ENCODE measurements around the gene NXN.
"Not testable (repeated sequence)": the region's sequence is repeated elsewhere in the genome, so short reads cannot be mapped to it uniquely, and the experiment has no call there.

NXN gene

DNA sequence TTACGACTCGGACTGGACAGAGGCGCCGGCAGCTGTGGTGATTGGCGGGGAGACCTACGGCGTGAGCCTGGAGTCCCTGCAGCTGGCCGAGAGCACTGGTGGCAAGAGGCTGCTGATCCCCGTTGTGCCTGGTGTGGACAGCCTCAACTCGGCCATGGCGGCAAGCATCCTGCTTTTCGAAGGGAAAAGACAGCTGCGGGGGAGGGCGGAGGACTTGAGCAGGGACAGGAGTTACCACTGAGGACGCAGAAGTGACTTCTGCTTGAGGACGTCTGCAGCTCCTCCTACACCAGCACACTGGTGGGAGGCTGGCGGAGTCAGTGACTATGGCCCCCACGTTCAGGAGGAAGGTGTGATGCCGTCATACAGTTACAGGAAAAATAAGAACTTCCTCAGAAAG is 187.7 kb downstream of the NXN start:
- DNase-seq: no peak

DNA sequence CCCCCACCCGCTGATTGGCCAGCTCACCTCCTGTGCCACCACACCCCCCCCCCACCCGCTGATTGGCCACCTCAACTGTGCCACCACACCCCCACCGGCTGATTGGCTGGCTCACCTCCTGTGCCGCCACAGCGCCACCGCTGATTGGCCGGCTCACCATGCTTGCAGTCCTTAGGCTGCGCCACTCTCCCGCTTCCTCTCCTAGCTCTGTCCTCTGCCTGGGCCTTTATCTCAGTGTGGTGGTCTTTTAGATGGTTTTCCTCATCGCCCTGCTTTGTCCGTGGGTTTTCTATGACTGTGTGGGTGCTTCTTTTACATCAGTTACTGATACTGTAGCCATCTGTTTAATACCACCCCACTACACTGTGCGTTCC is 188.7 kb downstream of the NXN start:
- DNase-seq: not testable (repeated sequence)

DNA sequence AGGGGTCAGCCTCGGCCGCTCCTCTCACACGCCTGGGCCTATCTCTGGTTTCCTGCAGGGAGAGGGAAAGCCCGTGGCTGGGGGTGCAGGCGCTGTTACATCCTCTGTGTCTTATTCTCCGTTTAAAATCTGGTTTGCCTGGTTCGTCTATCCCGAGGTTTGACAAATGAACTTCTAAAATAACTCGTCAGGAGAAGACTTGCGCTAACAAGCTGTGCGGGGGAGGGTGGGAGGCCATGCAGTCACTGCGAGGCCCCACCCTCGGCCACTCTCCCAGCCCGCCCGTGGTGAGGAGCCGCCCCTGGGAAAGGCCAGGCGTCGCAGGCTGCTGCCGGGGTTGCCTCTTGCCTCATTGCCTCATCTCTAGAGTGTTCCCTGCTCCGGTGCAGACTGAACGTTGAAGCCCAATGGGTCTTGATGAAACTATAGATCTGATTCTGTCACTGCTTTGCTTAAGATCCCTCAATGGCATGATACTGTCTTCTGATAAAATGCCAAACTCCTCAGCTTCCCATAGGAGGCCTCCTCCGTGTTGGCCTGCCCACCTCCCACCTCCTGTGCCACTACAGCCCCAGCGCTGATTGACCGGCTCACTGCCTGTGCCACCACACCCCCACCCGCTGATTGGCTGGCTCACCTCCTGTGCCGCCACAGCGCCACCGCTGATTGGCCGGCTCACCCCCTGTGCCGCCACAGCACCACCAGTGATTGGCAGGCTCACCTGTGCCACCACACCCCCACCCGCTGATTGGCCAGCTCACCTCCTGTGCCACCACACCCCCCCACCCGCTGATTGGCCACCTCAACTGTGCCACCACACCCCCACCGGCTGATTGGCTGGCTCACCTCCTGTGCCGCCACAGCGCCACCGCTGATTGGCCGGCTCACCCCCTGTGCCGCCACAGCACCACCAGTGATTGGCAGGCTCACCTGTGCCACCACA is 189.4 kb downstream of the NXN start:
- not testable (repeated sequence) for DNase-seq

DNA sequence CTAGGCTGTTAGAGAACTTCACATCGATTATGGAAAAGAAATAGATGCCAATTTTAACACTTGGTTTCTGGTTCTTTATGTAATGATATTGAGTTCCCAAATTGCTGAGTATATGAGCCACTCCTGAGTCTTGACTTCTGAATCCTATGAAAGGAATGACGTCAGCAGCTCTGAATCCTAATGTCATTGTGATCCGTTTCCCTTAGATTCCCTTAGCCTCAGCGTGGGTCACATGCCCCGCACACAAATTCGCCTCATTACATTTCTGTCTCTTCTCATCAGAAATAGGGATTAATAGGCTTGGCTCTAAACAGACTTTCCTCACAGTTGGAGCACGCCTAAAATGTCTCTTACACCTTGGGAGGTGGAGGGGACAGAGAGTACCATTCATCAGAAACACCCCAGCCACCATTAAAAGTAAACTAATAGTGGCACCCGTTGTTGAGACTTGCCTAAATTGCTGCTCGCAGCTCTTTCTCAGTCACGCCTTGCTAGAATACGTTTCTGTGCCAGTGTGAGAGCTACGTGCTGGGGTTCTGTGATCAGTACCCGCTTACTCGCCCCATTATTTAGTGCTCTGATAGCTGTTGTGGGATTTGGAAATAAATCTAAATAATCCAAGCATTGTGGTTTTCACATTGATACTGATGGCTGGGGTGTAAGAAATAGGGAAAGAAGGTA is 190.3 kb downstream of the NXN start:
- DNase-seq: no peak

DNA sequence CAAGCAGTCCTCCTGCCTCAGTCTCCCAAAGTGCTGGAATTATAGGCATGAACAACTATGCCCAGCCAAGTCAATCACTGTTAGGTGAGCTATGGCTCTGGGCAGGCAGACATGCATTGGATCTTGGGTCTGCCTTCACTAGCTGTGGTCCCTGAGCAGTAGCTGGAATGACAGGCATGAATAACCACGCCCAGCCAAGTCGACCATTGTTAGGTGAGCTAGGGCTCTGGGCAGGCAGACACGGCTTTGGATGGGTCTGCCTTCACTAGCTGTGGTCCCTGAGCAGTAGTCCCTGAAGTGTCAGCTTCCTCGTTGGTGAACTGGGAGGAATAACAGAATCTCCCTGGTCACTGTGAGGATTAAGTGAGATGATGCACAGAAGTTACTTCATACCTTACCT is 191.0 kb downstream of the NXN start:
- no peak for DNase-seq

DNA sequence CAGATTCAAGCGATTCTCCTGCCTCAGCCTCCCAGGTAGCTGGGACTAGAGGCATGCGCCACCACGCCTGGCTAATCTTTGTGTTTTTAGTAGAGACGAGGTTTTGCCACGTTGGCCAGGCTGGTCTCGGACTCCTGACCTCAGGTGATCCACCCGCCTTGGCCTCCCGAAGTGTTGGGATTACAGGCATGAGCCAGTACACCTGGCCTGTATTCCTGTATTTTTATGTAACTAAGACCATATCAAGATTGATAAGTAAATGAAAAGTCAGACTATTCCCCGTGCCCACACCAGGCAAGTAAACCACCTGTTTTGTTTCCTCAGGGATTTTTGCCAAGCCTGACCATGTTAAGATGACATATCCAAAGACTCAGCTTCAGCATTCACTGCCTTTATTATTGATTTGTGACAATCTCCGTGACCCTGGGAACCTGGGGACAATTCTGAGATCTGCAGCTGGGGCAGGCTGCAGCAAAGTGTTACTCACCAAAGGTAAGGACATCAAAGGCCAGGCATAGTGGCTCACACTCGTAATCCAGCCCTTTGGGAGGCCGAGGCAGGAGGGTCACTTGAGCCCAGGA is 191.8 kb downstream of the NXN start:
- DNase-seq: no peak

DNA sequence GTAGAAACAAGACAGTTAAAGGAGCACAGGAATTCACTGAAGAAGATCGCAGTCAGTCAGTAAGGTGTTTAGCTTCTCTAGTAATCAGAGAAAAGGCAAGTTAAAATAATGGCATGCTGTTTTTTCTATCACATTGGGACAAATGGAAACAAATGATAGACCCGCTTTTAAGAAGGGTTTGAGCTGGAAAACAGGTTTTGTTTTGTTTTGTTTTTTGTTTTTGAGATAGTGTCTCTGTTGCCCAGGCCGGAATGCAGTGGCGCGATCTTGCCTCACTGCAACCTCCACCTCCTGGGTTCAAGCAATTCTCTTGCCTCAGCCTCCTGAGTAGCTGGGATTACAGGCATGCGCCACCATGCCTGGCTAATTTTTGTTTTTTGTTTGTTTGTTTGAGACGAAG is 193.7 kb downstream of the NXN start:
- not testable (repeated sequence) for DNase-seq

DNA sequence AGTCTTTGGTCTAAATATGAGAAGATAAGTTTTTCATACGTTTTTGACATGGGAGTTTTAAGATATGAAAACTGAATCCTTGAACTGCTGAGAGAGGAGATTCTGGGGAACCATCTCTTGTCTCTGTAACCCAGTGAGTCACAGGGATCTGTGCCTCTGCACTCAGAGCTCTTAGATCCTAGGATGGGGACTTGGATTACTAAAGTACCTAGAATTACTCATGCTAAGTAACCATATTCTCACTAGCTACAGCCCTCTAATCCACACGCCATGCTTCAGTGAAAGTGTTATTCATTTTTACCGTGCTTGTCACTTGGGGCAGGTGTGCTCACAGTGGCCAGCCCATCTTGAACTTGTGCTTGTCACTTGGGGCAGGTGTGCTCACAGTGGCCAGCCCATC is 195.4 kb downstream of the NXN start:
- DNase-seq: no peak

DNA sequence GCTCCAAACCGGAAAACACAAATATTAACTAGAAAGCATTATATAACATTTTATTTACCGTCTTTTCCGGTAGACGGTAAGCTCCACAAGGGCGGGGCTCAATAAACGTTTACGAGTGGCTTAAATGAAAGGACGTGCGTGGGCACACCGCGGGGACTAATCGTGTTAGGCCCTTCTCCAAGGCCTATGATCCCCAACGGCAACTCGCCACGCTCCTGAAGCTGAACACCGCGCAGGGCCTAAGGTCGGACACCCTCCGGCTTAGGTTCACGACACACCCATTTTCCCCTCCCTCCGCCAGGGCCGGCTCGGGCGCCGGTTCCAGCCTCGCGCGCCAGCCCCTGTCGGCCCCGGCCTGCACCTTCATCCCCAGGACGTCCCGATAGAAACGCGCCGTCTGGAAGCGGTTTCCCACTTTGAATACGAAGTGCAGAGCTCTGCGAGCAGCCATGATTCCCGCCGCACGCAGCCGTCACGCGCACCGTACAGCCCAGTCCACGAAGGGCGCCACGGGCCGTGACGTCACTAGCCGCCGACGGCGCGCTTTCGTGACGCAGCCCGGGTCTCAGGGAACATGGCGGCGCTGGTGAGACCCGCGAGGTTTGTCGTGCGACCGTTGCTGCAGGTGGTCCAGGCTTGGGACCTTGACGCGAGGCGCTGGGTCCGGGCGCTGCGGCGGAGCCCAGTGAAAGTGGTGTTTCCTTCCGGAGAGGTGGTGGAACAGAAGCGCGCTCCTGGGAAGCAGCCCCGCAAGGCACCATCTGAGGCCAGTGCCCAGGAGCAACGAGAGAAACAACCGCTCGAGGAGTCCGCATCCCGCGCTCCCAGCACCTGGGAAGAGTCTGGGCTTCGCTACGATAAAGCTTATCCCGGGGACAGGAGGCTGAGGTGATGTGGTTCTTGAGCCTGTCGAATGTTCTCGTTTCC is 197.5 kb downstream of the NXN start, which contains the start of the genes GLOD4 and MRM3:
Gene GLOD4, minus strand, starts transcription at position 476 of the 927 bp plus-strand sequence. Its CDS starts 25 bp downstream, at position 451.
Gene MRM3, plus strand, starts transcription at position 549 of the 927 bp plus-strand sequence. Its CDS starts 26 bp downstream, at position 575.
- peak; percentile 85 to 95 (median 94) for DNase-seq

DNA sequence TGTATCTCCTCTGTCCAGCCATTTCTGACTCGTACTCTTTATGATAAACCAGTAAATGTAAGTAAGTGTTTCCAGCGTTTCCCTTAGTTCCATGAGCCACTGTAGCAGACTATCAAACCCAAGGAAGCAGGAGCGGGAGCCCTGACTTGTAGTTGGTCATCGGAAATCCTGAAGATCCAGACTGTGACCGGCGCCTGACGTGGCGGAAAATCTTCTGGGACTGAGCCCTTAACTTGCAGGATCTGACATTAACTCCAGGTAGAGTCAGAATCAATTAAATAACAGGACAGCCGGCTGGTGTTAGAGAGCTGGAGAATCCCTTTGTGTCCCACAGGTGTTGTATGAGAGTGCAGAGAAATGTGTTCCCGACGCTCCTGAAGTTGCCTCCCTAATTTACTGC is 201.5 kb downstream of the NXN start:
- no peak for DNase-seq

DNA sequence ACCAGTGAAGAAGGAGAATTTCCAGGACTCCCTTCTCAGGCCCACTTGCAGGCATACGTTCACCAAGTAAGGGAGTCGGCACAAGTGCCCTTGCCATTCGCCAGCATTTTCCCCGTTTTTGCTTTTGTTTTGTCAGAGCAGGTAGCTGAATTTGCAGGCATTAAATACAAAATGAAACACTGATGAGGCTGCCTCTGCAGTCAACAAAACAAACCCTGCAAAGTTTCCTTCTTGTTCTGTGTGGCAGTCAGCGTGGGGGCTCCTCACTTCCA is 205.3 kb downstream of the NXN start:
- no peak for DNase-seq

DNA sequence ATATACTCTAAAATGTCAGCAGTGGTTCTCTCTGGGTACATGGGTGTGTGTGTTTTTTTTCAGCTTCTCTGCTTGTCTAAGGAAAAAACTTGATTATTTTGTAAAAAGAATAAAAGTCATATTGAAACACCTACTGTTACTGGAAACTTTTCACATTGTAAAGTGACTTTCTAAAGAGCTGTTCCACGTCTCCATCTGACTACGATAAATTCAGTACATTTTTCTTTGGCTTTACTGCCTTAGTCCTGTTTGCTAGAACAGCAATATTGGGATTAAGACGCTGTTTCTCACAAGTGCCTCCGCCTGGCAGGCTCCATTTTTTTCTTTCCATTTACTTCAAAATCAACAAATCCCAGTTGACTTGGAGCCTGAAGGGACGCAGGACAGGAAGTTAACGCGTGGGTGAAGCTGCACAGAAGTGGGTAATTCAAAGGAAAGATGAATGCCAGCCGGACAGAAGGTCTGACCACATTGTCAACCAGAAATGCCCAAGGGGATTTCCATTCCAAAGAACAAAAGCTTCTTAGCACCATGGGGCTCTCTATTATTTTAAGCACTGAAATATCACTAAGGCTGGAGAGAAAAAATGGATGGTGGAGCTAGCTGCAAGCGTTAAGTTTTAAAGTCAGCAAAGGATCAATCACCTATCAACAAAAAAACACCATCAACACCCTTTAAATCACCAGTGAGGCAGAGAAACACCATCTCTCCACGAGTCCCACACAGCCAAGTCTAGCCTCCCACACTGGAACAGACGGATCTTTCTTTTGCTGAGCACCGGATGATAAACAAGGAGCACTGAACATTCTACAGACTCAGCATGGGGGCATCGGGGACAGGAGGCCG is 205.9 kb downstream of the NXN start:
- no peak for DNase-seq

DNA sequence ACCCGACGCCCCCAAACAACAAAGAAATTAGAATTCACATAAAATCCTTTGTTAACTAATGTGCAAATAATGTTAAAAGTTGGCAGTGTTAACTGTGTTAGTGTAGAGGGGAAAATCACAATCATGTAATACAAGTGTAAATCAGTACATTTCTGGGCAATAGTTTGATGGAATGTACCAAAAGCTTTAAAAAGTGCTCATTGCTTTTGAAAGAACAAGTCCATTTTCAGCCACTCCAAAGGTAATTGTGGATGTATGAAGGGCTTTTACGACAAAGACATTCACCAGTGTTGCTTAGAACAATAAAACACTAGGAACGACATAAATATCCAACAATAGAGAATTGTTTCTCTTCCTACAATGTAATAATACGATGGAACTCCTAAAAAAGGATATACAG is 206.6 kb downstream of the NXN start:
- DNase-seq: no peak

DNA sequence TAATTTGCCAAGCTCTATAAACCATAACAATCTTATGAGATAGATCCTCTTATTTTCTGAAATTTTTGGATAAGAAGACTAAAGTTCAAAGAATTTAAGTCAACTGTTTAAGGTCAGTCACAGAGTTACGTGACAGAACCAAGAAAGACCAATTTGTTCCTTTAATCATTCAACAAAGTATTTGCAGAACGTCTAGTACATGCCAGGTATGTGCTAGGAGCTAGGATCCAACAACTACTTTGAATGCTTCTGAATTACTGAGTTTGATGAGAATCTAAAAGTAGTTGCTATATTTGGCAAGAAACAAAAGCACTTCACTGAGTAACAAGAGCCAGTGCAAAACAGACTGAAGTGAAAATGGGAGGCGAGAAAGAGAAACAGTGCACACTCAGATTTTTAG is 212.5 kb downstream of the NXN start:
- no peak for DNase-seq

DNA sequence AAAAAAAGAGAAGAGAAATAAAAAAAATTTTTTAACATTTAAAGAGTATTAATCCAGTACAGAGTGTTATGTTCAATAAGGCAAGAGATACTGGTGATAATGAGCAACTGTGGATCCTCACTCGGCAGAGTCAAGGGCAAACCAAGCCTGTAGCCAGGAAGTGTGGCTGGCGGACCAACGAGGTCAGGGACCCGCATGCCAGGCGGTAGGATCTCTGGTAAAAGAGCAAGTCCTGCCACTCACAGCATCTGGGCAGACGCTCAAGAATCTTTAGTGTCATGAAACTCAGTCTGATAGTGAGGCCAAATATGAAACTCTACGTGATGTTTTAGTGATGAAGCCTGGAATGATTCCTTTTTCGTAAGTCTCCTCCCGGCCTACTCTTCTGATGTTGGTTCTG is 219.2 kb downstream of the NXN start:
- no peak for DNase-seq

DNA sequence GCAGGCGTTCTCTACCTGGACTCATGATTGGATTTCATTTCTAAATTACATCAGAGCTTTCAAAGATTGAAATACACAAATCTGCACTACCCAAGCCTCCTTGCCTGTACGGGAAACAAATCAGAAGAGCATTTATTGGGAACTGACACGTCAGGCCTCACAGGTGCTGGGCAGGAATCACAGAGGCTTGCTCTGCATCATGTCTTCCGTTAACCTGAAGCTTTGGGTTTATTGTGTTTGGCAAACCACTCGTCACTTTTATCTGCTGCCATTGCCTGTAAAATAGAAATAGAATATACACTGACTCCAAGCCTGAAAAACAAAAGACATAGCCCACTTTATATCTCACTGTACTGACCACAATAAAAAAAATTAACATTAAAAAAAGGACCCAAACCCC is 219.6 kb downstream of the NXN start:
- DNase-seq: no peak

DNA sequence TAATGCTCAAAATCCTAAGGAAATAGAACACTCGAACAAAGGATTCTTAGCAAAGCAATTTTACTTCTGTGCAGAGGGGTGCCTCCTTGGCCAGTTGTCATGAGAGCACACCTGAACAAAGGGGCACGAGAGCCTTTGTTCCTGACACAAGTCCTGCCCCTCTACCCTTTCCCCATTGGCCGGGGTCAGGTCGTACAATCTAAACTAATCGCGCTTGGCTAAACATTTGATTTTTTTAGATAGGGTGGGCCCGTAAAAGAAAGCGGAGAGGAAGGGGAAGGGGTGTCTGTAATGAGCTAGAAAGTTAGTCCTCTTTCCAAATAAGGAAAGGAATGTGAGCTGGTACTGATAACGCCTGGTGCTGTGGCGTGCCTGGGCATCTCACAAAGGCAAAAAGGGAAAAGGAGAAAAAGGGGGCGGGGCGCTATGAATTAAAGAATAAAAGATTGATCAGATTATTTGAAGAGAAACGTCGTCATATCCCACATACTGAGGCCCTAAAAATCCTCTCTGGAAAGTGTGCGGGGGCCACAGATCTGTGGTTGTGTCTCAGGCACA is 223.5 kb downstream of the NXN start:
- DNase-seq: not testable (repeated sequence)

DNA sequence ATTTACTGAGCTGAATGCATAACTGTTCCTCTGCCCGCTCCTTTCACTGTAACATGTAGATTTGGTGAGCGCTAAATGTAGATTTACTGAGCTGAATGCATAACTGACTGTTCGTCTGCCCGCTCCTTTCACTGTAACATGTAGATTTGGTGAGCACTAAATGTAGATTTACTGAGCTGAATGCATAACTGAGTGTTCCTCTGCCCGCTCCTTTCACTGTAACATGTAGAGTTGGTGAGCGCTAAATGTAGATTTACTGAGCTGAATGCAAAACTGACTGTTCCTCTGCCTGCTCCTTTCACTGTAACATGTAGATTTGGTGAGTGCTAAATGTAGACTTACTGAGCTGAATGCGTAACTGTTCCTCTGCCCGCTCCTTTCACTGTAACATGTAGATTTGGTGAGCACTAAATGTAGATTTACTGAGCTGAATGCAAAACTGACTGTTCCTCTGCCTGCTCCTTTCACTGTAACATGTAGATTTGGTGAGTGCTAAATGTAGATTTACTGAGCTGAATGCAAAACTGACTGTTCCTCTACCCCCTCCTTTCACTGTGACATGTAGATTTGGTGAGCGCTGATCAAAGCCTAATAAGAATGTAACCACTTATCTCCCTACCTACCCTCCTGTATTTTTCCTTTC is 224.1 kb downstream of the NXN start:
- DNase-seq: not testable (repeated sequence)

DNA sequence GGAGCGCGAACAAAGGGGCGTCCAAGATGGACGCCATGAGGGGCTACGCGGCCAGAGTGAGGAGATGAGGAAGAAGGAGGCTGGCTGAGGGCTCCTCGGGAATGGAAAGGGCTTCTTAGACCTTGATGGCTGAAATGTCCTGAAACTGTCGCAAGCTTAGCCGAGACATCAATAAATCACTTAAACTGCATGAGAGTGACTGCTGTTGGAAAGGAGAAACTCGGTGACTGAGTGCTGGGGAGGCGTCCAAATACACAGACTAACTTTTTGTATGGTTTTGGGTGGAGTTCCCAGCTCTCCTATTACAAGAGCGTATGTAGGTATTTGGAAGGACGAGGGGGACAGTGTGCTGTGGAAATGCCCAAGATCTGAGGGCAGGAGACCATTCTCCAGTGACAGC is 226.2 kb downstream of the NXN start:
- no peak for DNase-seq

DNA sequence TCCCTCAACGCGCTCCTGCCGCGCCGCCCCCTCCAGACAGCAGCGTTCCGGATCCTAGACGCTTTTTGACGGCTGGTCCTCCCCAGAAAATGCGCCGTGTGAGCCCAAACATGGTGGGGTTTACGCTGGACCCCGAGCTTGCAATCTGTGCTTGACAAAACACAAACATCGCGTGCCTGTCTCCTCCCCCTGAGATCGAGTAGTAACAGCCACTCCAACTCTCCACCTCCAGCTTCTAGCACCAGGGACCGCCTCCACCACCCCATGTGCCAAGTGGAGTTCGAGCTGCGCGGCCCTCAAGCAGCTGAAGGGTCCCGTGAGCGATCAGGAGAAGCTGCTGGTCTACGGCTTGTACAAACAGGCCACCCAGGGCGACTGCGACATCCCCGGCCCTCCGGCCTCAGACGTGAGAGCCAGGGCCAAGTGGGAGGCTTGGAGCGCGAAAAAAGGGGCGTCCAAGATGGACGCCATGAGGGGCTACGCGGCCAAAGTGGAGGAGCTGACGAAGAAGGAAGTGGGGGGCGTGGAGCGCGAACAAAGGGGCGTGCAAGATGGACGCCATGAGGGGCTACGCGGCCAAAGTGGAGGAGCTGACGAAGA is 226.9 kb downstream of the NXN start:
- peak in 2 of 6 experiments; percentile 38 to 43 for DNase-seq
